NCI-H187 (cell line): ENCODE results near the gene CAMSAP3.
A peak's percentile ranks its signal among the peaks of the same experiment; 100 is the strongest.

Experiments used
- DNase-seq, 2 experiments: peaks; one replicate each; lab custom pipeline; 2025; lab: John Stamatoyannopoulos, UW

Gene CAMSAP3

GRCh38 chr19:7614859-7615741 lies 19.4 kb downstream of the CAMSAP3 start:
- no peak for DNase-seq

GRCh38 chr19:7617172-7617571 lies 21.5 kb downstream of the CAMSAP3 start:
- DNase-seq: no peak

- no peak for DNase-seq
Measured at GRCh38 chr19:7617735-7618134, 22.1 kb downstream of the CAMSAP3 start.

GRCh38 chr19:7618348-7618747 lies 22.7 kb downstream of the CAMSAP3 start:
- no peak for DNase-seq

GRCh38 chr19:7618771-7619510 lies 23.3 kb downstream of the CAMSAP3 start:
- no peak for DNase-seq

- DNase-seq: no peak
Measured at GRCh38 chr19:7619671-7620441, 24.2 kb downstream of the CAMSAP3 start.

GRCh38 chr19:7620442-7621412 lies 25.1 kb downstream of the CAMSAP3 start:
- no peak for DNase-seq

- DNase-seq: no peak
Measured at GRCh38 chr19:7622933-7623685, 27.4 kb downstream of the CAMSAP3 start.

GRCh38 chr19:7623725-7624603 lies 28.3 kb downstream of the CAMSAP3 start:
- DNase-seq: no peak

GRCh38 chr19:7624810-7625209 lies 29.1 kb downstream of the CAMSAP3 start:
- no peak for DNase-seq

- no peak for DNase-seq
Measured at GRCh38 chr19:7625763-7626372, 30.2 kb downstream of the CAMSAP3 start.

GRCh38 chr19:7627166-7627565 lies 31.5 kb downstream of the CAMSAP3 start:
- DNase-seq: no peak

GRCh38 chr19:7628589-7629311 lies 33.1 kb downstream of the CAMSAP3 start:
- DNase-seq: no peak

GRCh38 chr19:7629347-7630054 lies 33.8 kb downstream of the CAMSAP3 start, which contains the start of the genes PET100 and XAB2:
Gene PET100 (plus strand): TSS chr19:7629793. CDS start chr19:7629834, 41 bp downstream.
Gene XAB2 (minus strand): TSS chr19:7629545. CDS start chr19:7629527, 18 bp downstream.
- peak; percentile 86 to 88 for DNase-seq

- DNase-seq: no peak
Measured at GRCh38 chr19:7631577-7631976, 35.9 kb downstream of the CAMSAP3 start.

GRCh38 chr19:7632340-7633203 lies 36.9 kb downstream of the CAMSAP3 start:
- DNase-seq: no peak
